Hematopoietic multipotent progenitor cell treated with erythropoietin and hydrocortisone succinate and interleukin-3 and kit ligand, for 8 days (in vitro differentiated cells): ENCODE results near the gene DPYSL4.

Source experiments
- DNase-seq: peaks from one replicate; pipeline ENCODE4 v3.0.0-alpha.2; 2015

Gene DPYSL4

GRCh38 chr10:132247943-132248342, 61.2 kb downstream of the DPYSL4 start:
- DNase-seq: no peak

- peak; percentile 43 for DNase-seq
Measured at GRCh38 chr10:132248455-132249225, 61.9 kb downstream of the DPYSL4 start.

- no peak for DNase-seq
Measured at GRCh38 chr10:132249226-132249724, 62.5 kb downstream of the DPYSL4 start.

GRCh38 chr10:132249824-132250375, 63.2 kb downstream of the DPYSL4 start:
- DNase-seq: no peak

- no peak for DNase-seq
Measured at GRCh38 chr10:132250481-132251475, 64.0 kb downstream of the DPYSL4 start.

- DNase-seq: no peak
Measured at GRCh38 chr10:132251928-132252327, 65.2 kb downstream of the DPYSL4 start.

- DNase-seq: no peak
Measured at GRCh38 chr10:132252412-132252811, 65.7 kb downstream of the DPYSL4 start.

GRCh38 chr10:132253092-132253687, 66.4 kb downstream of the DPYSL4 start:
- no peak for DNase-seq

- DNase-seq: no peak
Measured at GRCh38 chr10:132254841-132255240, 68.1 kb downstream of the DPYSL4 start.
